AML-193 (cell line): Measurements from ENCODE around the gene GPR65.
"Not testable (repeated sequence)": the region's sequence is repeated elsewhere in the genome, so short reads cannot be mapped to it uniquely, and the experiment has no call there.

Experiments used
- DNase-seq, 2 experiments: peaks; one replicate each; lab custom pipeline; 2025; lab: John Stamatoyannopoulos, UW

The GPR65 gene

DNA sequence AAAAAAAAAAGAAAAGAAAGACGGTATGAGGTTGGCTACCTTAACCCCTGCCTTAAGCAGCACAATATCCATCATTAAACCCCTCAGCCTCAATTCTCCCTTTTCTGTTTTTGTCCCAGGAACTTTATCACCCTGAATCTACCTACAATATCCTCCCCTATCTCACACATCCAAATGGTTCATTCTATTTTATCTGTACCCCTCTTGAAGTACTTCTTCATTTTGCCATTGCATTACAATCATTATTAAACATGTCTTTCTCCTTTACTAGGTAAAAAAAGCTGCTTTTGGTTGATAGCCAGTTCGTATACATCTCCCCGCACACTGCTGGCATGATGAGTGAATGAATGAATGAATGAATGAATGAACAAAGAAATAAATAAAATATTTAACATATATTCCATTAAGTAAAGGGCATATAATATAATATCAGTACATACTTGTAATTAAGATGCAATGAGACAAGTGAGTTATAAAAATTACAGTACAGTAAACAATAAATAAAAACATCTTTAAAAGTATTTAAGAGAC lies 364 bp upstream of the GPR65 start:
- peak in 1 of 2 experiments; percentile 5 for DNase-seq

GRCh38 chr14:88005978-88006851 lies 1.3 kb downstream of the GPR65 start:
- peak in 1 of 2 experiments; percentile 25 for DNase-seq

- no peak for DNase-seq
Measured at GRCh38 chr14:88007608-88008007, 2.7 kb downstream of the GPR65 start.

GRCh38 chr14:88008039-88008742 lies 3.3 kb downstream of the GPR65 start:
- no peak for DNase-seq

DNA sequence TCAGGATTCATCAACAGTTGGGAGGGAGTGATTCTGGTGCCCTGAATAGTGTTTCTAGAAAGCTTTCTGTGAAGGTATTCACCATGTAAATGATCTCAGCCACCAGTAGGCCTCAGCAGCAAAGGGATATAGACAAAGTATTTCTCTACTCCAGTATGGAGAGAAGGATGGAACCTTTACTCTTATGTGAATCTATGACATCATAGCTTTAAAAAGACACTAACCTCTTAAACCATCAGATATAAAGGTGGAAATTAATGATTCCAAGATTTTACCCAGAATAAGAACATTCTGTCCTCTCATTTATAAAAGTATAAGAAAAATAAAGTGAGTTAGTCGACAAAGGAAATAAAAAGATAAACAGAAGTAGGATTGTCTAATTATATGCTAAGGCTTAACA lies 4.6 kb downstream of the GPR65 start:
- DNase-seq, result no peak

GRCh38 chr14:88010331-88010730 lies 5.4 kb downstream of the GPR65 start:
- no peak for DNase-seq

DNA sequence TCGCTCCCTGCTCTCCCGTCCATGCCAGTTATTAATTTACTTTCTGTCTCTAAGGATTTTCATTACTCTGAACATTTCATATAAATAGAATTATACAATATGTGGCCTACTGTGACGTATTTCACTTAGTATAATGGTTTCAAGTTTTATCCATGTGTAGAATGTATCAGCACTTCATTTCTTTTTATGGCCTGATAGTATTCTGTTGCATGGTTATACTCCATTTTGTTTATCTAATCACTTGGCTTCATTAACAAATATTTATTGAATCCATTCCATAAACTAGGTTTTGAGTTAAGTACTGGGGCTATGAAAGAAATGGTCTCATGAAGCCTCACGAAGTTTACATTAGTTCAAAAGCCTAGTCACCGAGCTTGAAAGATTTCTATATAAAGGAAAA lies 7.6 kb downstream of the GPR65 start:
- no peak for DNase-seq

DNA sequence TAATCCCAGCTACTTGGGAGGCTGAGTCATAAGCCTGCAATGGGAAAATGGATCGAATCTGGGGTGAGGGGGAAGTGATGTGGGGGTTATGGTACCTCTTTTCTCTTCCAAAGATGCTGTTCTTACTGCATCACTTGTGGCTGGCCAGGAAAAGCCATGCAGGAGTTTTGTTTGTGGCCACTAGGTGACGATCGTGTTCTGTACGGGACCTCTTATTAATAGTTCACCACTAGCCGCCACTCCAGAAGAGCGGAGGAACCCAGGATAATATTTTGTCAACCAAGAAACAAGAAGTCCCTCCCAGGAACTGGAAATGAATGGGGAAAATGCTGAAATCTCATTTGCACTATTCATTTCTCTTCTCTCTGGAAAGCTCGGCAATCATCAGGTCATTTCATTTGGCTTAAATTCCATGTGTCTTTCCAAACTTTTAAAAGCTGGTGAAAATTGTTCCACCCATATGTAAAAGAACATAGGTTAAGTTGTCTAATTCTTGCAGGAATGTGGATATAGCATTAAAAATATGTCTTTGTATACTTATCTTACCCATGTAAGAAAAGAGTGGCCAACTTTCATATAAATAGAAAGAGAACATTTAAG lies 8.9 kb downstream of the GPR65 start:
- DNase-seq, result peak; percentile 60 to 68

DNA sequence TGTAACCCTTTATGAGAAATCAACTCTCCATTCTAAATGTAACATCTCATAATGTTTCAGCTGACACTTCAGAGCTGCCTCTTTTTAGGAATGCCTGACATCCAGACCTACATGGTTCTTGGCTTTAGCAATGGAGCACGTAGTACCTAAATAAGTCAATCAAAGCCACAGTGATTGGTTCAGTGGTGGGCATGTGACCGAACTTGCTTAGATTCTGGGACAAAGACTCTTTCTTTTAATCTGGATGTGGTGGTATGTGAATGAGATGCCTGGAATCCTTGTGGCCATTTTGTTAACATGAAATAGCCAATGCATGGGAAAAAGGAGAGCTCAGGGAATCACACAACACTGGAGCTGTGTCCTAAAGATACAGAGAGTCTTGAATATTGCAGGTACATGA lies 11.8 kb downstream of the GPR65 start:
- no peak for DNase-seq

- DNase-seq, result no peak
Measured at GRCh38 chr14:88017535-88017934, 12.6 kb downstream of the GPR65 start.

DNA sequence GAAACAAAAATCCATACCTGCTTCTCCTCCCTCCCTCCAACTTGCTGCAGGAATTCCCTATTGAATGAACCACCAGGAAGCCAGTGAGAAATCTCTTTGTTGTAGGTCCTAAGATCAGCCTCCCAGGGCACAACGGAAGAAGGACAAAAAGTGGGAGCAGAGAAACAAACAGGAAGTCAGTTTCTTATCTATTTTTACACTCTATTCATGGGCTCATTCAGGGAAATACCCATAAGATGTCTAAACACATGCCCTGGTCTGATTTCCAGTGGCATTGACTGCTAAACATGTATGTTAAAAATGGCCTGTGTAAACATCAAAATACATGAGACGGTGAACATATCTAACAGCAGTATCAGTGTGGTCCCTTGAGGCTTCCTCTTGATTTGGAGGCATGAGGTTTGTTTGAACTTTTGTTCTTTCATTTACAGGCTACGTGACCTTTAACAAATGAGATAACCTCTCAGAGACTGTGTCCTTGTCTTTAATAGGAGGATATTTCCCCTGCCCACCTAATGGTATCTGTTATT lies 18.8 kb downstream of the GPR65 start:
- no peak for DNase-seq

DNA sequence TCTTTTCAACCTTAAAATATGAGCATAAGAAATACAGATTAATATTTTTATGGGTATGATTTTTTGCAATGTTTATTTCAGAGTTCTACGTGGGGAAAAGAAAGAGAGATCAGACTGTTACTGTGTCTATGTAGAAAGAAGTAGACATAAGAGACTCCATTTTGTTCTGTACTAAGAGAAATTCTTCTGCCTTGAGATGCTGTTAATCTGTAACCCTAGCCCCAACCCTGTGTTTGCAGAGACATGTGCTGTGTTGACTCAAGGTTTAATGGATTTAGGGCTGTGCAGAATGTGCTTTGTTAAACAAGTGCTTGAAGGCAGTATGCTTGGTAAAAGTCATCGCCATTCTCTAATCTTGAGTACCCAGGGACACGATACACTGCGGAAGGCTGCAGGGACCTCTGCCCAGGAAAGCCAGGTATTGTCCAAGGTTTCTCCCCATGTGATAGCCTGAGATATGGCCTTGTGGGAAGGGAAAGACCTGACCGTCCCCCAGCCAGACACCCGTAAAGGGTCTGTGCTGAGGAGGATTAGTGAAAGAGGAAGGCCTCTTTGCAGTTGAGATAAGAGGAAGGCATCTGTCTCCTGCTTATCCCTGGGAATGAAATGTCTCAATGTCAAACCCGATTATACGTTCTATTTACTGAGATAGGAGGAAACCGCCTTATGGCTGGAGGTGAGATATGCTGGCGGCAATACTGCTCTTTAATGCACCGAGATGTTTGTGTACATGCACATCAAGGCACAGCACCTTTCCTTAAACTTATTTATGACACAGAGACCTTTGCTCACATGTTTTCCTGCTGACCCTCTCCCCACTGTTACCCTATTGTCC lies 19.5 kb downstream of the GPR65 start:
- DNase-seq, result not testable (repeated sequence)

DNA sequence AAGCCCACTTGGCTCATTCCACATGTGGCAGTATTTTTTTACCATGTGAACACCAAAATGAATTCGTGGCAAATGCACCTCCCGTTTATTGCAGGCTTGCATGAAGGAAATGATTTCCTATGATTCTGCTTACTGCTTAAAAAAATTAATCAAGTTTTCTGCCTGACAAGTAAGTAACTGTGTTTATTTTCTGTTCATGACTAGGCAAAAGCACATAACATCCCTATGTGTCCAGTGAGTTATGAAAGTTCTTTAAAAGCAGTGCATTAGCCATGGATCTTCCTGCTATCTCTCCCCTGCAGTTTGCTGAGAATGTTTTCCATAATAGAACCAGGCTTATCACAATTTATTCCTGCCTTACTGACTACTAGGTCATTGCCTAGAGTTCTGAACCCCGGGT lies 20.4 kb downstream of the GPR65 start:
- DNase-seq, result no peak

DNA sequence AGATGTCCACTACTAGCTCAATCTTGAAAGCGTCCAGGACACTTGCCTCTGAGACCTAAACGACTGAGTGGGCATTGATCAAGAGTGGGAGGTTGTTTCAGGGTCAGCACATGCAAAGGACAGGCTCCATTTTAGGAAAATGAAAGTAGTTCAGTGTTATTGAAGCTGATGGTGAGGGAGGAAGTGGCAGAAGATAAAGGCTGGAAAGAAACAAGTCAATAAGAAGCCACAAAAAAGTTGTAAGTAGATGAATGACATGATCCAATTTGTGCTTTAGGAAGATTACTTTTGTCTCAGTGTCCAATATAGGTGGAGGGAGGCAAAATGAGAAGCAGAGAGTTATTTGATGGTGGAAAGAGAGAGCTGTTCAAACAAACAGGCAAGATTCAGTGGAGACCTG lies 22.0 kb downstream of the GPR65 start:
- no peak for DNase-seq

- DNase-seq, result no peak
Measured at GRCh38 chr14:88029500-88029899, 24.6 kb downstream of the GPR65 start.

DNA sequence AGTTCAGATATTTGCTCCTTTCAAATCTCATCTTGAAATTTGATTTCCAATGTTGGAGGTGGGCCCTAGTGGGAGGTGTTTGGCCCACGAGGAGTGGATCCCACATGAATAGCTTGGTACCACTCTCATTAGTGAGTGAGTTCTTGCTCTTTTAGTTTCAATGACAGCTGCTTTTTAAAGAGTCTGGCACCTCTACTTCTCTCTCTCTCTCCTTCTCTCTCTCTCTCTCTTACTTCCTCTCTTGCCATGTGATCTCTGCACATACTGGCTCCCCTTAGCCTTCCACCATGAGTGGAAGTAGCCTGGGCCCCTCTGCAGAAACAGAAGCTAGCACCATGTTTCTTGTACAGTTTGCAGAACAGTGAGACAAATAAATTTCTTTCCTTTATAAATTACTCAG lies 25.1 kb downstream of the GPR65 start:
- DNase-seq, result no peak

GRCh38 chr14:88030892-88031291 lies 26.0 kb downstream of the GPR65 start:
- no peak for DNase-seq

GRCh38 chr14:88032373-88032772 lies 27.4 kb downstream of the GPR65 start:
- no peak for DNase-seq

DNA sequence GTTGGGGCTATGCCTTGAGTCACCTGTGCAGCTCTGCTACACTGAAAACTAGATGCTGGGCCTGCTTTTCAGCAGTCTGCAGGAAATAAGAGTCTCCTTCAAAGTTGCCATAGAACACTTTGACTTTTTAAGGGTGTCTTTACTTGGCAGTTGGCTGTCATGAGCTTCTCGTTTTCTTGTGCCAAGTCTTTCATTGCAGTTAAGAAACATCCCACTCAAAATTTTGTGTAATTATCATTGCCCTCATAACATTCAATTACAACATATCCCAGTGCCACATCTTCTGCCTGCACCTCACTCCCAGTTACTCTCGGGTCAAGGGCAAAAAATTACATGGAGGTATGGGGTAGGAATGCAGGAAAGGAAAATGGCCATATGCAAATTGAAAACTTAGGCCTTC lies 29.1 kb downstream of the GPR65 start:
- DNase-seq, result no peak

DNA sequence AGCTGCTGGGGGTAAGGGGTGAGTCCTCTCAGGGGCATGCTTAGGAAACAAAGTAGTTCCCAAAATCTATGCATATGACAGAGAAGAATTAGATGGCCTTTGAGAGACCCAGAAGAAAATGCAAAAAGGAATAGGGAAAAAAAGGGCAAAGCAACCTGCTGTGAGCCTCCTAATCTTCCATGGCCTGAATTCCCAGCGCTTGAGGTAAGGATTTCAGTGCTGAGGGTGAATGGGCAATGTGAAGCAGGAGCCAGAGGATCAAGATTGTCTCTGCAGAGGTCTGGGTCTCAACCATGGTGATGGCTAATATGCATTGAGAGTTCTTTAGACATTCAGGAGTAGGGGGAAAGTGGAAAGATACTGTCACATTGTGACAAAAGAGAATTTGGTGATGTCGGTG lies 31.5 kb downstream of the GPR65 start:
- no peak for DNase-seq

DNA sequence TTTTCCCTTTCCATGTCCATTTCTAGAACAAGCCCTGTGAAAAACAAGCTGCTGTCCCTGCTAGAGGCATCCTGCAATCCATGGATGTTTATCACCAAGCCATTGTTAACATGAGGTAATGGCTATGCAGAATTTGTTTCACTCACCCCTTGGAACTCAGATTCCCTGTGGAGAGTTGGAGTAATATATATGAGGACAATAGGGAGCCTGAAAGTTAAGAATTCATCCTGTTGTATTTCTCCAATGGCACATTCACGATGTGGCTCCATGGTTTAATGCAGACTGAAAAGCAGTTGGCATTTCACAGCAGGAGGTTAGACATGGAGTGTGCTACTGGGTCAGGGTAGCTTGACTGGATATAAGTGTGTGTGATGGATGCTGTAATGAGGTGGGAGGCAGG lies 32.4 kb downstream of the GPR65 start:
- no peak for DNase-seq

DNA sequence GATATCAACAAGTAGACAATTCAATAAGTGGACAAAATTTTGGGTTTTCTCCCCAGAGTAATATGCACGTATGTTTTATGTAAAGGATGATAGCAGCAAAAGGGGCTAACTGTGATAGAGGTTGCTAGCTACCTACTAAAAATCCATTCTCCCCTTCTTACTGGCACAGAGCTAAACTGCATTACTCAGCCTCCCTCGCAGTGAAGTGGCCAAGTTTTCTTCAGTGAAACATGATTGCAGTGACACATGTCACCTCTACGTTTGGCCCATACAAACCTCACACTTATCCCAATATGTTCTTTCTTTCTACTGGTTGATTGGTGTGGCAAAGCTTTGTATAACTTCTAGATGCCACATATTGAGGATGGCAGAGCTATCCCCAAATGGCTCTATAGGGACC lies 34.3 kb downstream of the GPR65 start:
- no peak for DNase-seq
